HG03159 (cell line): ENCODE data around the gene DLK1.

Experiments
- ATAC-seq: cut with Tn5 transposase; IDR thresholded peaks from one replicate; pipeline ENCODE4 v1.9.1; 2021; ENCODE audit warnings: mild to moderate bottlenecking, moderate library complexity; ENCODE audit not compliant: unreplicated experiment

Gene DLK1

DNA sequence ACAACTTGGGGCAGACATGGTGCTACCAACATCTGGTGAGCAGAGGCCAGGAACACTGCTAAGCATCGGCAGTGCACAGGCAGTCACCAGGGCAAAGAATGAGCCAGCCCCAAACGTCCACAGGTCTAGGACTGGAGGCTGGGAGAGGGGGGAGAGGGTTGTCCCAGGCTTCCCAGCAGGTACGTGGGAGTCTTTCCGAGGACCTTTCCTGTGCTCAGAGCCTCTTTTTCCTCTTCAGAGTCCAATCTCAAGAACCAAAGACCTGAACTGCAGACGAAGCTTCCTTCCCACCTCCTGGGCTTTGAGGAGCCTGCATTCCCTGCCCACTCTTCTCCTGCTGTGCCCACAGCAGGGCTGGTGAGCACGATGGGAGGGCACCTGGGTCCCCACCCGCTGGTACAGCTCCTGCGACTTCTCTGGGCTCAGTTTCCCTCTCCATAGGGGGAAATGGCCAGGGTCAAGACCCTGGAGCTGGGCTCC is 48.7 kb downstream of the DLK1 start:
- ATAC-seq: no peak

DNA sequence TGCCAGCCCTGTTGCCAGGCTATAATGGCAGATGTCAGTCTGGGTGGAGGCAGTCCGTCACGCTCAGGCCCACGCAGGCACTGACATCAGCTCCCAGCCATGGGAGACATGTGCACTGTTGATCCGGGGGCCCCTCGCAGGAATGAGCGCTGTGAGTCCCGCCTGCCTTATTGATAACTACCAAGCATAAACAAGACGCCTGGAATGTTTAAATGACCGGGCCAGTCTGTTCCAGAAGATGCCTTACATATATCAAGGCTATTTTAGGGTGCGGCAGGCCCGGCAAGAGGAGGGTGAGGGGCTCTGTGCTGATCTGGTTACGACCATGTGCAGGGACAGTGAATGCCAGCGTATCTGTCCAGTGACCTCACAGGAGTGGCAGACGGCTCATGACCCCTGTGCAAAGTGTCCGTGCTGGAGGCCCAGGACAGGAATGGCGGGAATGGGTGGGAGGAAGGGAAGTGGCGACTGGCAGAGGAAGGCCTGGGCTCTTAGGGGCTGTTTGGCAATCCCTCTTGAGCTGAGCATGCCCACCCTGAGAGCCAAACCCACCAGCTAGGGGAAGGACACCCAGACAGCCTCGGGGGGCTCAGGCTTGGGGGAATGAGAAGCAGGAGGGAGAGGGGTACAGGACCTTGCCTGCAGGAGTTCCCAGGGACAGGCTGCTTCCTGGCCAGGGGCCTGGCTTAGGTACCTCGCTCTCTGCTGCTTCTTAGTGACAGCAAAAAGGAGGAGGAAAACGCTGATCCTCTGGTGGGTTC is 49.3 kb downstream of the DLK1 start:
- no peak for ATAC-seq

DNA sequence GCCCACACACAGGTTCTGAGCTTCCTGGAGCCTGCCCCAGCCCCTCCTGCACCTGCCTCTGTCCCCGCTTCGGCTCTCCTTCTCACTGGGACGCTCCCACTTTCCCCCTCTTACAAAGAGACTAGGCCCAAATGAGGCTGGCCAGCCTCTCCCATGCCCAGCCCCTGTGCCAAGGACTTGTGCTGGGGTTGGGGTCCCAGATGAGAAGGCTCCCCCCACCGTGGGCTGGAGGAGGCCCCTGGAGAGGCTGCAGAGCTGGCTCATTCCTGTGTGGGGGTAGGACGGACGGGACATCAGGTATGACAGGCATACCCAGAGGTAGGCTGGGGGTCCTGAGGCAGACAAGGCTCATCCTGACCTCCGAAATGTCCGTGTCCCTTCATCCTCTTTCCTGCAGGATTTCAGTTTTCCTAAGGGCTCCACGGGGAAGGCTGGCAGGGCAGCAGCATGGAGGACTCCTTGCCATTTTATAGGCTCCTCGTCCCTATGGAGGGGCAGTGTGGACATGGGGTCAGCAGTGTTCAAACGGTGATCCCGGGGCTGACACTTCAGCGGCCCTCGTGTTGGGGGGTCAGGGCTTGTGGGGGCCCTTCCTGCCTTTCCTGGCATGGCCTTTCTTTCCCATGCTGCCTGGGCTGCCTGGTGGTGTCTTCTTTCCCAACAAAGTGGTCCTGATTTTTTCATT is 50.1 kb downstream of the DLK1 start:
- no peak for ATAC-seq

DNA sequence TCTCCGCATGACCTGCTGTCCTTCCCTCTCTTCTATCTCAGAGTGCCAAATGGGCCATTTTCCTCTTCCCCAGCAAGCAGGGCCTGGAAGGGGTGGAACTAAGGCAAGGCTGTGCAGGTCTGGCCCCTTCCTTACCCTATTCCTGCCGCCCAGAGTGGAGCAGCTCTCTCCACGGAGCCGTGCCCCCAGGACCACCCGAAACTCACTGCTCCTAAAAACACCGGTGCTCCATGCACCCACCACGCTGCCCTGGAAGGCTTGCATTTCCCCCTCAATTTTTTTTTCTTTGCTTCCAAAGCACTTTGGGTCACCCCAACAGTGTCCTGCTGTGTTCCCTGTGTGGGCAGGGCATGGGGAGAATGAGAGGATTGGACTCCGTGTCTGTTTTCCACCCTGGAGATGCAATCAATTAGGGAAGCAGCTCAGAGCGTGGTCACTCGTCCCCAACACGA is 50.7 kb downstream of the DLK1 start:
- no peak for ATAC-seq

DNA sequence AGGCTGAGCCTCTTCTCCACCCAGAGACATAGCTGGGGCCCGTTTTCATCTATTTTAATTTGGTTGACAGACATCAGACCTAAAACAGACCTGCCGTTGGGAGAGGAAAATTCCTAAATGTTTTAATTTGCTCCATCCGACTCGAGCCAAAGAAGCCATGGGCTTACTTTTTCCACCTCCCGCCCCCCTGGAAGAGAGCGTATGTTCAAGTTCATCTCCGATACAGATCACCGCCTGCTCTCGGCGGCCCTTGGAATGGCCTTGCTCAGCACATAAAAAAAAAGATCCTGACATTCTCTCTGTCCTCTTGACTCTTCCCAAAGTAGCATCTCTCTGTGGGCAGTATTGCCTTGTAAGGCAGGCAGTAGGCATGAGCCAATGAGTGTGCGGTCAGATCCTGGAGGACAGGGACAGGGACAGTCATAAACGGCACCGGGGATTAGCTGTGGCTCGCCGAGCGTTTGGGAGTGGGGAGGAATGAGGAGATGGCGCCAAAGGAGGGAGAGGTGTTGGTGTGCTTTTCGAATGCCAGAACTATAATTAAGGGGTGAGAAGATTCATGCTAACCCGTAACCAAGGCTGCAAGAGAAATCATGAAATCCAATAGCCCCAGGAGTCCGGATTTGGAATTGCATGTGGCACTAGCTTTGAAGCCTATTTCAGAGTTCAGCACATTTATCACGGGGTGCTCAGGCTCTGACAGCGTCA is 51.3 kb downstream of the DLK1 start:
- no peak for ATAC-seq

DNA sequence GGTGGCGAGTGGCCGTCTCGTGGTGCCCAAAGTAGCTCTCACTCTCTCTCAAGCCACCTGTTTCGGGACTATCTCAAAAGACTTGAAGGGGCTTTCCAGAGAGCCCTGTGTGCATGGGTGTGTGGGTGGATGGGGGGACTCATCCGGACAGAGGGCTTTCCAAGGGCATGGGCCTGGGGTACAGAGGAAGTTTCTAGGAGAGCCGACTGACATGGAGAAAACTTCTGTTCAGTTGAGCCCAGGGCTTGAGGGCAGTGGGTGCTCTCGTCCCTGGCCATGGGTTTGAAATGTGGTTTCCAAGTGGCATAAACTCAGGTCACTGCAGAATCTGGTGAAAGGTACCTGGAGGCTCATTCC is 51.8 kb downstream of the DLK1 start:
- ATAC-seq: no peak

DNA sequence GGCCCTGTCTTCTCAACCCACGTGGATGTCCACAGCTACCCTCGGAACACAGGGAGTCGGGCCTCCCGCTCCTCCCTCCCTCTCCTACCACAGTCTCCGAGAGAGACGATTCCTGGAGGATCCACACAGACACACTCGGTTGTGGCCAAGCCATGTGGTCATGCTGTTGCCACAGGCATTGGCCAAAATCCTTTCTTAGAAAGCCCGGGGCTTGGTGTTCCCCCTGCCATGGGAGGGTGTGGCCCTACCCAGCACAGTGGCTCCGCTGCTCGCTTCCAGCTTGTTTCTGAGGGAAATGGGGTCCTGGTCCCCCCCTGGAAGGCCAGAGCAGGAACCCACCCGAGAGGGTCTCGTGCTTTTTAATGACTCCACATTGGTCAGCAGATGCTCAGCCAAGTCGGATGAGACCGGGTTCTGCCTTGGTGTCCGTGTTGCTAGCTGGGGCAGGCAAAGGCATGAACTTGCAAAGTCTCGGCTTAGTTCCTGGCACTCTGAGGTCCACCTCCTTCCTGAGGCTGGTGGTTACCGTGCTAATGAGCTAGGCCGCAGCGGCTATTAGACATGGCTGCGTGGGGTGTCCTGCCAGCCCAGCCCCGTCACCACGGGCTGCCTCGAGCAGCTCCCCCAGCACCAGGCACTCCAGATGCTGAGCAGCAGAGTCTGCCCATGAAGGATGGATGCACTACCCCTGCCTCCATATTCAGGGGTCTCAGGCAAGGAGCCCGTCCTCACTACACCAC is 52.4 kb downstream of the DLK1 start:
- ATAC-seq: no peak

DNA sequence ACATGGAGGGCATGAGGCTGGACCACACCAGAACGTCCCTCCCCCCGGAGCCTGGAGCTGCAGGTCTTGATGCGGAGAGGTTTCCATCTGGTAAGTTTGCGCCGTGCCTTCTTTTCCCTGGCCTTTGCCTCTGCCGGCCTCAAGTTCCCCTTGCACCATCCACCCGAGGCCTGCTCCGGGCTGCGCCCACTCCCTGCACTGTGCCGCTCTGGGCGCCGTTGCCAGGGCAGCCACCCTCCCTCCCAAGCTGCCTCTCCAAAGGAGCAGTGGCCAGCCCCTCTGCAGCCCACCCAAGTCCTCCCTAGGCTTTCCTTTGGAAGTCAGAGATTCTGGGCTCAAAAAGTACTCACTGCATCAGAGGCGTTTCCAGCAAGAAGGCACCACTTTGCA is 53.0 kb downstream of the DLK1 start:
- ATAC-seq: no peak

DNA sequence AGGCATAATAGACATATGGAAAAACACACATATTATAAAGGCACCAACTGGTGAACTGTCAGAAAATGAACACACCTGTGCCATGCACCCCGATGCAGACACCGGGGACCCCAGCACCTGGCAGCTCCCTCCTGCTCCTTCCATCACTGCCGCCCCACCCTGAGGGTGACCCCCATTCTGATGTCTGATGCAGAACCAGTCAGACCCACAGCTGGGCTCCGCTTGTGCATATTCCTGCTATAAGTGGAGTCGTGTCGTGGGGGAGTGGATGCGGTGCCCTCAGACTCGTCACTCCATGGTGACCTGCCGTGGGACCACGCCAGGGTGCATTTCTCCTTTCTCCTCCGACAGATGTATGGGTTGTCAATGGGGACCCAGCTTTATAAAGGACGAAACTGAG is 53.6 kb downstream of the DLK1 start:
- no peak for ATAC-seq

DNA sequence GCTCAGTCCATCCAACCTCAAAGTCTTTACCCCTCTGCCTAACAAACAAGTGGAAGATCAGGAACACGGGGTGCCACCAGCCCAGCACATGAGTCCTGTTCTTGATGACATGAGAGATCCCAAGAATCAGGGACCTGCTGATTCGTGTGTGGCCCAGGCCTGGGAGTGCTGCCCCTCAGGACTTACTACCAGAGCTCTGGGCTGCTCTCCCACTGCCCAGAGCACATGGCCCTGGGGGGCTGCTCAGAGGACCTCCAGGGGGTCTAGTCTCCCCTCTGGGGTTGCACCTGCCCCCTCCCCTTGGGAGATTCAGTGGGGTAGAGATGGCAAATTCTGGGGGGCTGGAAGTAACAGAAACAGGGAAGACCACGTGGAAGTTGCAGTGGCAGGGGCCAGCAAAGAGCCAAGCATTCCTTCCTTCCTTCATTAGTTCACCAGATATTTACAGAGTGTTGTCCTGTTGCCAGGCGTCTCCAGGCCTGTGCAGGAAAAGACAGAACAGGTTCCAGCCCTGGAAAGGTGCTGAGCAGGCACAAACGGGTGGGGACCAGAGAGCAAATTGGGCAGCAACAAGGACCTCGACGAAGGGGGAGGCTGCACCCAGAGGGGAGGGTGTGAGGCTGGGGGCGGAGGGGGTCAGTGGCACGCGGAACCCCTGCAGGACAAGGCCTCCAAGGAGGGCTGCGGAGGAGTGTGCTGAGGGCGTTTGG is 54.1 kb downstream of the DLK1 start:
- no peak for ATAC-seq

DNA sequence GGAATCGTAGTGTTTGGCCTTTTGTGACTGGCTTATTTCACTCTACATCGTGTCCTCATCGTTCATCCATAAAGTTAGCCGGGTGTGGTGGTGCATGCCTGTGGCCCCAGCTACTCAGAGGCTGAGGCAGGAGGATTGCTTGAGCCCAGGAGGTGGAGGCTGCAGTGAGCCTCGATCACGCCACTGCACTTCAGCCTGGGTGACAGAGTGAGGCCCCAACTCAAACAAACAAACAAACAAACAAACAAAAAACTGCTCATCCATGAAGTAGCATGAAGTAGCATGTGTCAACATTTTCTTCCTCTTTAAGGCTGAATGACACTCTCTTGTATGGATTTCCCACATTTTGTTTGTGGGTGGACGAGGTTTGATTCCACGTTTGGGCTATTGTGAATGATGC is 55.3 kb downstream of the DLK1 start:
- no peak for ATAC-seq

DNA sequence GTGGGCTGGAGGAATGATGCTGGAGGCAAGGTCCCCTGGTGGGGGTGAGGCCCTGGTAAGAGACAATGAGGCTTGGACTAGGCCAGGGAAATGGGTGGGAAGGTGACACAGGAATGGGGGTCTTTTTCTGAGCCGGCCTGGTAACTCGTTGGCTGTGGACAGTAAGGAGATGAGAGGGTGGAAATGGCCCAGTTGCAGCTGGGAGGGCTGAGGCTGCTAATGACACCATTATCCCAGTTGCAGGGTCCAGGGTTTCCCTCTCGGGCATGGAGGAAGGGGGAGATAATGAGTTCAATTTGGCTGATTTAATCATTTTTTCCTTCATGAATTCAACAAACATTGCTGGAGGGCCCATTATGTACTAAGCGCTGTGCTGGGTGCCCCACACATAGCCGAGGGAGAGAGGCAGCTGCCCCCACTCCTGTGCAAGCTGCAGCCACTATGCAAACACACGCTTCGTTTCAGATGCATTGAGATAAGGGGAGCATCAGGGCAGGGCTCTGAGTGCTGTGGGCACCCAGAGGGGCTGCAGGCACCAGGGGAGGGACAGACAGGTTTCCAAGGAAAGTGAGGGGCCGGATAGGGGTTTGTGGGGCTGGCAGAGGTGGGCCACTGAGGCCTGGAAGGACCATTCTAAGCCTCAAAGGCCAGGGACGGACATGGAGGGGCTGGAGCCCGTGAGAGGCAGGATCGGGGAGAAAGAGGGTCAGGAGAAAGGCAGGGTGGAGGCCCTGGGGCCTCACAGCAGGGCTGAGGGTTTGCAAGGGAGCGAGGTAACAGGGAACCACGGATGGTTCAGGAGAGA is 56.0 kb downstream of the DLK1 start:
- no peak for ATAC-seq

DNA sequence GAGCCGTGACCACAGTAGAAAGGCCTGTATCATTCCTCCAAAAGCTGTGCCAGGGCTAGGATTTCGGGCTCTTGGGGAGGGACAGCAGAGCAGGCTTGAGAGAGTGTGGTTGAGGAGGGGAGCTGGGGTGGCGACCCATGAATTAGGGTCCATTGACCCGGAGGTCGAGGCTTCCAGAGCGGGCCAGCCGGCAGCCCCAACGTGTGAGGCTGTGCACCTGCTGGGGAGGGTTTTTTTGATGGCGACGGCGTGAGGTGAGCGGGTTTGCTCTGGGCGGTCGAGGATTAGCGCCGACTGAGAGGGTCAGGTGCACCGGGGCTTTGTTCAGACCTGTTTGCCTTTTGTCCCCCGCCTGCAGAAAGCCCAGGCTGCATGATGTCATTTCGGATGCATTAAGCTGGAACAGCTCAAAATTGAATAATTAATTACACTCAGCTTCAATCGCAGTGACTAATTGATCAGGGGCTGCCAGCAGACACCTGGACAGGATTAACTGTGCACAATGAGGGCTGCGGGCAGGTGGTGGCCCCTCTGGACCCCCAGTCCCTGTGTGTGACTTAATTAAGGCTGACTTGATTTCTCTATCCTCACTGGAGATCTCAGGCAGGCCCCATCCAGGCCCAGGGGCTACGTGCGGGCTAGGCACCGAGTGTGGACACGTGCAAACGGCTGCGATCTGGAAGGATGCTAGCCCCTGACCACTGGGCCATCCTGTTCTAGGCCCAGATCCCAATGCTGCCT is 57.1 kb downstream of the DLK1 start:
- ATAC-seq: no peak

DNA sequence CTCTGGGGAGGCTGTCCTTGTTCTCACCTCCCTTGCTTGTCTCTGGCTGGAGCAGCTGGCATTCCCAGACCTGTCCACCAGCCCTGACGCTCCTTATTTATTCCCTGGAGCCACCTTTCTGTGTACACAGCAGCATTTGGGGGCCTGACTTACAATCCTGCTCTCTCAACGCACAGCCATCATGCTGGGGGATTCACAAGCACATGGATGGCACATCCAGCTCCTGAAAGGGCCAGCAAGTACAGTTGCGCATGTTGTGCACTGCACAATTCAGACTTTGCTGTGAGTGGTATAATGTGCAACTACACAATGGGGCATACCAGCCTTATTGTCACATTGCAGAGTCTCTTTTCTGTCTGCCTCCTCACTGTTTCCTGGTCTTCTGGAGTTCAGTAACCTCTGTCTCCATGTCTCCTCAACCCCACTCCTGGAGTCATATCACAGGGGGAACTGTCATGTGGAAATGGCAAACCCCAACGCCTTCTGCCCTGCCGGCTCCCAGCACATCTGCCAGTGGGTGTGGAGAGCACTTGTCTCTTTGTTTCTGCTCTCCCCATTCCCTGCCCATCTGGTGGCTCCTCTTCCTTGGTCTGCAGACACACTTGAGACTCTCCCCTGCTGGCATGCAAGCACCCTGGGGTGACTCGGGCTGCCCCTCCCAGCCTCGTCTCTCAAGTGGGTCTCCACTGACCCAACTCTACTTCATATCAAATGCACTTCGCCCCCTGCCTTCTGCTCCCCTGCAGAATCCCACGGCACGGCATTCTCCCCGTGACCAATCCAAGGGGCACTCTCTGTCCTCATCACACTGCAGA is 58.0 kb downstream of the DLK1 start:
- no peak for ATAC-seq

DNA sequence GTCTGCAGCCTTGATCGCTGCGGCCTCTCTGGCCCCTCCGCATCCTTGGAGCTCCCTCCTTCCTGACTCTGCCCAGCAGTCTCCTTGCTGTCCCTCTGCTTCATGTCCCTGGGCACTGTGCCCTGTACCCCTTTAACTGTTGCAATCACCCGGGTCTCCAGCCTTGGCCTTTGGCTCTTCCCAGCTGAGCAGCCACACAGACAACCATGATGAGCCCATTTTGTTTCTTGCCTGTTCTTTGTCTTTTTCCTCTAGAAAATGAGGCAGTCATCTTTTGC is 58.6 kb downstream of the DLK1 start:
- no peak for ATAC-seq

DNA sequence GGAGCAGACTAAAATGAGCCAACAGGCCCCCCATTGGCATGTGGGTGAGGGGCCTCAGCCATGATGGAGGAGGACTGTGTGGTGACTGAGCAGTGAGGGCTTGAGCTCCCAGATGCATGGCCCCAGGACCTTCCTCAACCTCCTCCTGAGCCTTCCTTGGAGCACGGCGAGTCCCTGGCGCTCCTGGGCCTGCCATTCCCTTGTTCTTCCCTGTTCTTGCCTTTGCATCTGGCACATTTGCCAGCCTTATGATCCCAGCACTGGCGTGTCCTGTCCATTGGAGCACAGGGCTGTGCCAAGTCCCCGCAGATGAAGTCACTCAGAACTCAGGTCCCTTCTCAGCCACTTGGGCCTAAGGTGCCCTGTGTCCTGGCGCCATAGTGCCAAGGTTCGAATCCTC is 58.9 kb downstream of the DLK1 start:
- no peak for ATAC-seq

DNA sequence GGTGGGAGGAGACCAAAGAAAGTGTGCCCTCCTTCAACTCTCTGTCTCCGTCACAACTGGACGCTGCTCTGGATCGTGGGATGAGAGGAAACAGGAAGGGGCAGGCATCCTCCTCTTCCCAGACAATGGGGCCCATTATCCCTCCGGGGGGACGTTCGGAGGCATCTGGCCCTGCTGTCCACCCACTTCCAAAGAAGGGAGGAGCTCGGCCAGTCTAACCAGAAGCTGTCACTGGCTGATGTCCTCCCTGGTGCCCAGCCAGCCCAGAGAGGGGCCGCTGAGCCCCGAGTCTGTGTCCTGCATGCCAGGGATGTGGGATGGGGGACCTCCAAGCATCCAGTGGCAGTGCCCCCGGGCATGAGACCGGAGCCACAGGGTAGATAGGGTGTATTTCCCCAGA is 59.4 kb downstream of the DLK1 start:
- no peak for ATAC-seq

DNA sequence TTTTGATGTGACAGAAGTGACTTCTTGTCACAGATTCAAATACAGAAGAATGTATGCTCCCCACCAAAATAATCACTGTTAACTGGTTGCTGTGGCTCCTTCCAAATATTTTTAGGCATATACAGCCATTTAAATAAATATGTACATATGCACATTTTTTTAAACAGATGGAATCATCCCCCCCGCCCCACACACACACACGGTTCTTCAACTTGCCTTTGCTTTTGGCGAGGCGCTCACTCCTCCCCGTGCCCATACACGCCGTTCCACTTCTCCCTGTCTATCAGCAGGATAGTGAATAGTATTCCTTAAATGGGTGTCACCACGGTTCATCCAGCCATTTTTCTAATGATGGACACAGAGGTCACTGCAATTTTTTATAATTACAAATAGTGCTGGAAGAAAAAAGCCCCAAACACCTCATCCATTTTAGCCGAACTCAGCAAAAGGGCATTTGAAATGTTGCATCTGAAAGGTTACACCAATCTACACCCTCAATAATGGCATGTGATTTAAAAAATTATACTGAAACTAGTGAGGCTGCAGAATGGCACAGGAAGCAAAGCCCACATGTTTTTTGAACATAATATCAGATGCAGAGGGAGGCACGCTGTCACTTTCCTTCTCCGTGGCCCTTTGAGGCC is 60.0 kb downstream of the DLK1 start:
- no peak for ATAC-seq
